HepG2 (cell line): ENCODE results near the gene GPR68. TPM values are rescaled to one million over a fixed set of nuclear protein-coding genes. Genes with fewer than 3 reads are reported as not detected.

ENCODE experiments used
- ATAC-seq: fragments of 200-7000 bp; cut with Tn5 transposase; 3 replicates; pipeline ENCODE4 v1.9.1; 2020; ENCODE audit warnings: mild to moderate bottlenecking, moderate library complexity
- BruUV-seq: library from RNA; stranded (reverse); fragments of 400-500 nt; replicated peaks from 2 replicates; lab custom pipeline; 2021; lab: Mats Ljungman, UMichigan
- CTCF ChIA-PET: fragments of 300-600 bp; formaldehyde crosslinking; extraction: SDS; loops from one replicate; lab custom pipeline; 2021; ENCODE audit warnings: low total read pairs, inconsistent platforms, low intra/inter-chr PET ratio; lab: Yijun Ruan, JAX
- POLR2A ChIA-PET: fragments of 350-600 bp; sonication (Branson Sonifier 250); formaldehyde crosslinking; loops from one replicate; lab custom pipeline; 2020; ENCODE audit warnings: antibody characterized with exemption, inconsistent platforms; lab: Yijun Ruan, JAX
- DNase-seq: peaks from one replicate; pipeline ENCODE4 v3.0.0-alpha.2; 2015; ENCODE audit warnings: low spot score
- FAIRE-seq: peaks from 3 replicates; lab custom pipeline; 2011; peaks lifted over from hg19 to GRCh38; lab: Jason Lieb, UNC
- H2AFZ ChIP-seq: one replicate; pipeline ENCODE4 v1.6.1; 2011; ENCODE audit warnings: low read length, inconsistent platforms
- H3K27ac ChIP-seq: fragments of 300-600 bp; 3 replicates; pipeline ENCODE4 v1.8.0; 2011; ENCODE audit warnings: mixed run types, mild to moderate bottlenecking, mixed read lengths, low read length, inconsistent platforms; ENCODE audit not compliant: insufficient read depth; ENCODE audit errors: extremely low read length
- H3K27me3 ChIP-seq, 2 experiments: fragments of 200-600 bp in 1 of 2; 2 replicates in 1 of 2; 3 replicates in 1 of 2; pipeline versions ENCODE4 v1.6.0 to v1.8.0; 2011; ENCODE audit warnings: low read length in 2 of 2, mild to moderate bottlenecking in 2 of 2, moderate library complexity in 2 of 2, inconsistent platforms in 1 of 2; ENCODE audit not compliant: insufficient read depth in 2 of 2, control insufficient read depth in 1 of 2
- H3K36me3 ChIP-seq, 2 experiments: fragments of 200-600 bp in 1 of 2; replicated peaks in 1 of 2; 2 replicates in 1 of 2; 3 replicates in 1 of 2; pipeline versions ENCODE4 v1.5.1 to v1.8.0; 2011; ENCODE audit warnings: low read length in 2 of 2, inconsistent platforms in 1 of 2; ENCODE audit not compliant: insufficient read depth in 2 of 2, control insufficient read depth in 1 of 2
- H3K4me1 ChIP-seq: 2 replicates; pipeline ENCODE4 v1.5.1; 2012; ENCODE audit warnings: low read length, inconsistent platforms; ENCODE audit not compliant: insufficient read depth
- H3K4me2 ChIP-seq: 2 replicates; pipeline ENCODE4 v1.6.0; 2011; ENCODE audit warnings: low read depth, low read length, inconsistent platforms
- H3K4me3 ChIP-seq, 3 experiments: fragments of 200-600 bp in 1 of 3; sonication (generic), shearing (Covaris generic) in 1 of 3; replicated peaks in 1 of 3; 2 replicates each; pipeline ENCODE4 v1.5.1; 2011 to 2016; ENCODE audit warnings: low read length in 3 of 3, inconsistent platforms in 2 of 3, low read depth in 2 of 3, mild to moderate bottlenecking in 2 of 3, control low read depth in 1 of 3, mixed read lengths in 1 of 3; ENCODE audit not compliant: insufficient read depth in 1 of 3
- H3K79me2 ChIP-seq: one replicate; pipeline ENCODE4 v1.6.1; 2011; ENCODE audit warnings: low read length, inconsistent platforms; ENCODE audit not compliant: insufficient read depth
- H3K9ac ChIP-seq: 2 replicates; pipeline ENCODE4 v1.6.0; 2011; ENCODE audit warnings: mild to moderate bottlenecking, low read depth, low read length, inconsistent platforms; ENCODE audit not compliant: insufficient read depth
- H3K9me3 ChIP-seq: 2 replicates; pipeline ENCODE4 v1.5.1; 2012; ENCODE audit warnings: mild to moderate bottlenecking, low read length
- H4K20me1 ChIP-seq: 2 replicates; pipeline ENCODE4 v1.6.0; 2011; ENCODE audit warnings: inconsistent platforms, mild to moderate bottlenecking, low read length, moderate library complexity; ENCODE audit not compliant: insufficient read depth
- FOXK1 ChIP-seq: sonication (generic); formaldehyde crosslinking; IDR thresholded peaks from 2 replicates; pipeline ENCODE4 v1.4.0; 2020; ENCODE audit warnings: low read depth, missing genetic modification reagents, borderline replicate concordance
- HIVEP1 ChIP-seq: sonication (generic); formaldehyde crosslinking; IDR thresholded peaks from 2 replicates; pipeline ENCODE4 v1.4.0; 2020; ENCODE audit warnings: mild to moderate bottlenecking, missing genetic modification reagents
- U2AF1 ChIP-seq: fragments of 200-400 bp; formaldehyde crosslinking; optimal IDR thresholded peaks from 2 replicates; pipeline ENCODE3; 2017; ENCODE audit warnings: mild to moderate bottlenecking, low read depth, low read length
- ZNF232 ChIP-seq: sonication (generic); formaldehyde crosslinking; IDR thresholded peaks from 2 replicates; pipeline ENCODE4 v1.4.0; 2020; ENCODE audit warnings: missing genetic modification reagents, borderline replicate concordance
- WGBS: methylation state at CpG from one replicate; pipeline ENCODE4 v1.1.6; 2017; ENCODE audit warnings: low lambda C conversion rate; 5-methylcytosine and 5-hydroxymethylcytosine counted together
- in situ Hi-C: cut with HindIII; loops from 2 replicates; pipeline ENCODE4 v1.10.0; 2017; ENCODE audit warnings: low pct_unique_long_range_greater_than_20kb; ENCODE audit not compliant: extremely low pct_ligation_motif_present
- intact Hi-C: fragments of 100-400 bp; cut with micrococcal nuclease; formaldehyde crosslinking; loops from one replicate; pipeline ENCODE4 v1.10.0; 2022; ENCODE audit not compliant: unreplicated experiment
- polyA plus RNA-seq, 8 experiments: library from polyadenylated mRNA; depleted of rRNA in 3 of 8; stranded (reverse) in 7 of 8; unstranded in 1 of 8; fragments of >200 nt; fragmentation: Illumina TruSeq in 4 of 8; extraction: Trizol in 4 of 8; gene quantifications; 2 replicates each; pipeline versions ENCODE4 v1.2.1 to v1.2.3, GENCODE V29; 2011 to 2016; ENCODE audit warnings: low read depth in 4 of 8, missing spikeins in 1 of 8, mixed read lengths in 1 of 8; ENCODE audit not compliant: insufficient read depth in 1 of 8
- total RNA-seq, 5 experiments: library from RNA; depleted of rRNA; stranded (reverse); fragments of >200 nt; fragmentation: Illumina TruSeq; extraction: Trizol; gene quantifications; 2 replicates each; pipeline ENCODE4 v1.2.3, GENCODE V29; 2016; ENCODE audit warnings: low read depth in 1 of 5
- TF ChIP-seq, protein P1 (sequence below): sonication (generic); formaldehyde crosslinking; IDR thresholded peaks from 2 replicates; pipeline ENCODE4 v1.5.1; 2020; ENCODE audit warnings: missing genetic modification reagents, mild to moderate bottlenecking, borderline replicate concordance
- TF ChIP-seq, protein P2 (sequence below): sonication (generic); formaldehyde crosslinking; IDR thresholded peaks from 2 replicates; pipeline ENCODE4 v1.5.0; 2020; ENCODE audit warnings: mild to moderate bottlenecking, missing genetic modification reagents, moderate library complexity

Gene GPR68
- total and polyA plus RNA-seq, 2 of the 13 experiments (the other 11 are each of a cell fraction or from before 2014, with no cell fraction given) = not detected

DNA sequence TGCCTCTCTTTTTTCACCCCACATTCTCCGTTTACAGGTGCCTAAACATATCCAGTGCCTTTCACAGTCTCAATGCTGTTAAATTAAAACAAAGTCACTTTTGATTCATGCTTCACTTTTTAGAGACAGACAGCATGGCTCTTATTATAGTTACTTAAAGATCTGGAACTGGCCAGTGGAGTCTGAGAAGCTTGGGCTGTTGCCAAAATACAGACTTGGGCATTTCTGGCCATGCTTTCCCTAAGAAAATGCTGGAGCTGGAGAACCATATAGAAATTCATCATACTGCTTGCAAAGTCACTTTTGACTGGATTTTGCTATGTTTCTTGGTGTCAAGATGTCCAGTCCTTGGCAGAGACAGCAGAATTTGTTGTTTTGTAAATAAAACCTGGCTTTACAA, 12.2 kb upstream of the GPR68 start:
- intact Hi-C loops (no loop called here), in situ Hi-C loops (no loop called here)
- Histone ChIP-seq H4K20me1 (no peaks in the 10 kb centered on the region), H3K9me3 (no peaks in the 10 kb centered on the region), H3K4me1 (peaks cover 13% of the 10 kb centered on the region), H3K27me3 (peaks cover 11 to 54% of the 10 kb centered on the region in 2 experiments), H3K4me3 (no peak overlapping the region), H3K36me3 (no peaks in the 10 kb centered on the region), H3K27ac (no peak overlapping the region), H3K79me2 (no peaks in the 10 kb centered on the region), H2AFZ (no peak overlapping the region), H3K4me2 (no peak overlapping the region), H3K9ac (no peak overlapping the region)
- POLR2A ChIA-PET = no interaction called here
- FAIRE-seq (no peak), DNase-seq (no peak), ATAC-seq (no peak)
- TF ChIP-seq, protein P1, sequence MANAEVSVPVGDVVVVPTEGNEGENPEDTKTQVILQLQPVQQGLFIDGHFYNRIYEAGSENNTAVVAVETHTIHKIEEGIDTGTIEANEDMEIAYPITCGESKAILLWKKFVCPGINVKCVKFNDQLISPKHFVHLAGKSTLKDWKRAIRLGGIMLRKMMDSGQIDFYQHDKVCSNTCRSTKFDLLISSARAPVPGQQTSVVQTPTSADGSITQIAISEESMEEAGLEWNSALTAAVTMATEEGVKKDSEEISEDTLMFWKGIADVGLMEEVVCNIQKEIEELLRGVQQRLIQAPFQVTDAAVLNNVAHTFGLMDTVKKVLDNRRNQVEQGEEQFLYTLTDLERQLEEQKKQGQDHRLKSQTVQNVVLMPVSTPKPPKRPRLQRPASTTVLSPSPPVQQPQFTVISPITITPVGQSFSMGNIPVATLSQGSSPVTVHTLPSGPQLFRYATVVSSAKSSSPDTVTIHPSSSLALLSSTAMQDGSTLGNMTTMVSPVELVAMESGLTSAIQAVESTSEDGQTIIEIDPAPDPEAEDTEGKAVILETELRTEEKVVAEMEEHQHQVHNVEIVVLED (CRISPR knock-in tag) = no peak
- no peak for TF ChIP-seq FOXK1 (CRISPR knock-in tag)
- no peak for TF ChIP-seq ZNF232
- TF ChIP-seq U2AF1 = no peak
- 65% methylated on average over 1 of the region's 1 CpG for WGBS
- no TSS peak for BruUV-seq
- CTCF ChIA-PET = no interaction called here

DNA sequence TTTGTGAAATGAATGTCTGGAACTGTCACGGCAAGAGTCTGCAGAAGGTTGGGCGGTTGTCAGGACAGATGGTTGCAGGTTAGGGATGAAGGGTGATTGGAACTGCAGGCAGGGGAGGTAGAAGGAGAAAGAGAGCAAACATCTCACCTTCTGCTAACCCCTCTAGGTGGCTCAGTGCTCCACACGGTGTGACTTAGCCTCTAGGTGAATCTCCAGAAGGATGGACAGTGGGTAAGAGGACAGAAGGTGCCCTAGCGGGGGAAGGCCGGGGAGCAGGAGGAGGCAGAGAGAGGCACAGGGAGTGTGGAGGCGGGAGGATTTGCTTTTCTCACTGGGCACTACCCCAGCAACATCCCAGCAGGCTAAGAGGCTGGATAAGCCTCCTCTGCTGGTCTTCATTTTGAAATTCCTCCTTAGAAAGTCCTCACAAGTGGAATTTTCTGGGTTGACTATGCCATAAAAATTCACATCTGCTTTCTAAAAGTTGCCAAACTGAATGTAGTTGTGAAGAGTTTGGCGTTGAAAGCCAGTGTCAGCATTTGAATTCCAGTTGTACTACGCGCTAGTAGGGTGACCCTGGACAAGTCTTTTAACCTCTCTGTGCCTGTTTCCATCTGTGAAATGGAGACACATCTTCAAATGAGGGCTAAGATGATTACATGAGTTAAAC, 10.7 kb upstream of the GPR68 start:
- no peak overlapping the region for H3K4me3 ChIP-seq
- peak; percentile 19 for ATAC-seq
- no peaks in the 10 kb centered on the region for H4K20me1 ChIP-seq
- no peak overlapping the region for H3K4me2 ChIP-seq
- no peak for DNase-seq
- H3K9me3 ChIP-seq = no peaks in the 10 kb centered on the region
- H3K4me1 ChIP-seq = peaks cover 18% of the 10 kb centered on the region
- no peaks in the 10 kb centered on the region for H3K79me2 ChIP-seq
- WGBS = 22% methylated on average over 9 of the region's 9 CpGs
- CTCF ChIA-PET = no interaction called here
- TF ChIP-seq, protein P2, sequence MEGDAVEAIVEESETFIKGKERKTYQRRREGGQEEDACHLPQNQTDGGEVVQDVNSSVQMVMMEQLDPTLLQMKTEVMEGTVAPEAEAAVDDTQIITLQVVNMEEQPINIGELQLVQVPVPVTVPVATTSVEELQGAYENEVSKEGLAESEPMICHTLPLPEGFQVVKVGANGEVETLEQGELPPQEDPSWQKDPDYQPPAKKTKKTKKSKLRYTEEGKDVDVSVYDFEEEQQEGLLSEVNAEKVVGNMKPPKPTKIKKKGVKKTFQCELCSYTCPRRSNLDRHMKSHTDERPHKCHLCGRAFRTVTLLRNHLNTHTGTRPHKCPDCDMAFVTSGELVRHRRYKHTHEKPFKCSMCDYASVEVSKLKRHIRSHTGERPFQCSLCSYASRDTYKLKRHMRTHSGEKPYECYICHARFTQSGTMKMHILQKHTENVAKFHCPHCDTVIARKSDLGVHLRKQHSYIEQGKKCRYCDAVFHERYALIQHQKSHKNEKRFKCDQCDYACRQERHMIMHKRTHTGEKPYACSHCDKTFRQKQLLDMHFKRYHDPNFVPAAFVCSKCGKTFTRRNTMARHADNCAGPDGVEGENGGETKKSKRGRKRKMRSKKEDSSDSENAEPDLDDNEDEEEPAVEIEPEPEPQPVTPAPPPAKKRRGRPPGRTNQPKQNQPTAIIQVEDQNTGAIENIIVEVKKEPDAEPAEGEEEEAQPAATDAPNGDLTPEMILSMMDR (CRISPR knock-in tag) = peak; percentile 28
- no peak for TF ChIP-seq HIVEP1 (CRISPR knock-in tag)
- POLR2A ChIA-PET = no interaction called here
- H3K27me3 ChIP-seq = peaks cover 11 to 54% of the 10 kb centered on the region in 2 experiments
- H2AFZ ChIP-seq = no peak overlapping the region
- no TSS peak for BruUV-seq
- in situ Hi-C loops = no loop called here
- FAIRE-seq = no peak
- H3K36me3 ChIP-seq = no peaks in the 10 kb centered on the region
- H3K27ac ChIP-seq = no peak overlapping the region
- intact Hi-C loops = no loop called here
- no peak overlapping the region for H3K9ac ChIP-seq
